Epidermal melanocyte (primary cell): Measurements from ENCODE around the gene NLRP5.

Experiments used
- DNase-seq: peaks from one replicate; pipeline ENCODE4 v3.0.0; 2011; ENCODE audit warnings: low spot score; ENCODE audit not compliant: insufficient read length

Gene NLRP5

GRCh38 chr19:56071151-56071550 lies 84.6 kb downstream of the NLRP5 start:
- DNase-seq: no peak

DNA sequence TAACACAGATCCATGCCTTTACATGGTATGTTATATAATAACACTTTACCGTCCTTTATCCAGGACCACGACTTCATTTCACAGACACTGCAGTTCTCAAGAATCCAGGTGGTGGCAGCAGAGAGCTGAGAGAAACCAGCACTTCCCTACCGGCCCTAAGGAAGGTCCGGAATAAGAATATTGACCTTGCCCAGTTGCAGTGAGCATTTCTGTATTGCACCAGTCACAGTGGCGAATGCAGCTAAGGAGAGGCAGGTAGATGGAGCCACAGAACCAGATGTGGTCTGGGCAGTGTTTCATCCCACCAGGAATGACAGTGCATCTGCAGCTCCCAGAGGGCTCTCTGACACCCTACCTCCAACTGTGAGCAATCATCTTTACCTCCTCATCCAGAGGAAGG lies 89.9 kb downstream of the NLRP5 start:
- peak; percentile 80 for DNase-seq

- DNase-seq: no peak
Observed at GRCh38 chr19:56079609-56080008, 93.0 kb downstream of the NLRP5 start.

DNA sequence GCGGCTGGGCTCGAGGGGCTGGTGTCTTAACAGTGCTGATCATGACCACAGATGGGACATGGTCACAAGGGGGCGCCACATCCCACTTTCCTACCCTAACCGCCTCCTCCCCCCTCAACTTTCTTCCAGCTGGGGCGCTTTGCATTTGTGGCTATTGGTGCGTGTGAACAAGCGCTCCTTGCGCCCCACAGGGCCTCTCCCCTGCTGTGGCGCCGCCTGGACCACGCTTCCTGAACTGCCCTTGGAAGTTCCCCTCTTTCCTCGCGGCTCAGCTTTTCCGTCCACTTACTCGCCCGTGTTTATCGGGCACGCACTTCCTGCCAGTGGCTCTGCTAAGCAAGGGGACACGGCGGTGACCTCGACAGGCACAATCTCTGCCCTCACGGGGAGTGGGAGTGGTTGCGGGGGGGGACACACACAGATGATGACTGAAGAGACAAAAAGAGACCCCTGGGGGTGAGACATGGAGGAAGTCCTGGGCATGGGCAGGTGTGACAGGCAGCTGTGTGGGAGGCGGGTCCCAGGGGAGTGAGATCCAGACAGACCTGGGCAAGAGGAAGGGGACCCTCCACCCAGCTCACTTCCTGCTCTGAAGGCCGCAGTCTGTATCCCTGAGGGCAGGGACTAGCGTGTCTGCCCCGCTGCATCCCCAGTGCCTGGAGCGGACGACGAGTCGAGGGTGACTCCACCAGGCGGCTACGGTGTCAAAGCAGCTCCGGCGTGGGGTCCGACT lies 94.3 kb downstream of the NLRP5 start:
- peak; percentile 94 for DNase-seq

DNA sequence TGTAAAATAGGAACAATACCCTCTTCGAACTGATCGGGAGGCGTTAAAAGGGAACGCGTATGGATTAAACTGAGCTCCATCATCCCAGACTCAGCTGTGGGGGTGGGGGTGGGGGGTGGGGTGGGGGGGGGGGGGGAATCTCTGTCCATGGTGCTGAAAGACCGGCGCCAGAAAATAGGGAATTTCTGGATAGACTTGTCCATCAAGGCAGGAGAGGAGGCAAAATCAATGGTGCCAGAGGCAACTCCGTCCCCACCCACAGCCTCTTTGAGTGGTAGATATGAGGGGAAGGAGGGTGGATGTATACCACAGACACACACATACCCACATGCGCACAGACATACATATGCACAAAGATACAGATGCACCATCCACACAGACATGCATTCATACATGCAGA lies 97.1 kb downstream of the NLRP5 start:
- DNase-seq: no peak

GRCh38 chr19:56084835-56085536 lies 98.4 kb downstream of the NLRP5 start:
- DNase-seq: no peak

- no peak for DNase-seq
Observed at GRCh38 chr19:56085571-56086275, 99.1 kb downstream of the NLRP5 start.

DNA sequence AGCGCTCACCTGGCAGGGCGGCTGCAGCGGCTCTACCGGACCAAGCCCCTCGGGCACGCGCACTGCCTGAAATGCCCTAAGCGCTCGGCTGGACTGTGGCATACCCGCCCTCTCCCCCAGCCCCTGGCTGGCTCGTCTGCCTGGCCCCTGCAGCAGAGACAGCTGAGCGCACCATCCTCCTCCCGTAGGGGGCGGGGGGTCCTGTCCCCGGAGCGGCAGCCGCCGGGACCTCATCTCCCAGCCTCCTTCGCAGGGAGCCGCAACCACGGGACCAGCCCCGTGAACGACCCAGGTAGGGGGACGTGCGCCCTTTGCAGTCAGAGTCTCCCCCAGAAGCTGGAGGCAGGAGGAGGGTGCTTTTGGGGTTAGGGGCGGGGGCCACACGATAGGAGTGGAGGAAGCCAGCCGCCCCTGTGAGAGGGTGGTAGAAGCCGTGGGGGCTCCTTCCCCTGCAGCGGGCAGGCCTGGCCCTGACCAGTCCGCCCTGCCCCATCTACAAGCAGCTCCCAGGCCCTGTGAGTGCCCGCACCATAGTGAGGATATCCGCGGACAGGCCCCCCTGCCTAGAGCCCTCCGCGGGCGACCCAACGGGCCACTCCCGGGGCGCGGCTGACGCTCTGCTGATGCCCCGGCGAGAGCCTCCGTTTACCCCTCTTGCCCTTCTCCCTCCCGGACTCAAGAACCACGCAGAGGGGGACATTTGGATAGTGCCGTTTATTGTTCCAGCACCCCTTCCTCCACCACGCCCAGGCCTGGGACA lies 100.3 kb downstream of the NLRP5 start:
- DNase-seq: no peak

DNA sequence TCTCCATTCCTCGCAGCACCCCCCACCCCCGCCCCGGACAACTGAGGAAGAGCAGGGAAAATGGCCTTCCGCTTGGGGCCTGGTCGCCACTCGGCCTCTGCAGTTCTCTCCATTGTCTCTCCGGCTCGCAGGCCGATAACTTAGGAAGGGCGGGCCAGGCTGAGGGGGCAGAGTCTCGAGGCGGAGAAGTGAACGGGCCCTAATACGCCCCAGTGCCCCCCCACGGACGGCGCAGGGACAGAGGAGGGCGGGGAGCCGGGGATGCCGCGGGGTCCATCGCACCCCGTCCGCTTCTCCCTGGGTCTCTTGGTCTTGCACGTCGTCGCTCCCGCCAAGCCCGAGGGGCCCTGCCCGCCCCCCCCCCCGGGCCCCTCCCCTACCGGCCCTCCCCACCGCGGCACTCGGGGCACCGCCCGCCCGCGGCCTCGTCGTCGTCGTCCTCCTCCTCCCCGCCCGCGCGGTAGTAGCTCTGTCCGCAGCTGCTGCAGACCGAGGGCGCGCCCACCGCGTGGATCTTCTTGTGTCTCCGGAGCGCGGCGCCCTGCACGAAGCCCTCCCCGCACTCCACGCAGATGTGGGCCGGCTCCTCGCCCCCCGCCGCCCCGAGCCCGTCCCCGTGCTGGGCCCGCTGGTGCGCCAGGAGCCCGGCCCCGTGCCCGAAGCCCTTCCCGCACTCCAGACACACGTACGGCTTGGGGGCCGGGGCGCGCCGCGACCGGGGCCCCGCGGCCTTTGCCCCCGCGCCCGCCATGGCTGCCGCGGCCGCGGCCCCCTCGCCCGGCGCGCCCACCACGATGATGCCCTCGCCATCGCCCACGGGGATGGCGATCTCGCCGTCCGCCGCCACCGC lies 101.3 kb downstream of the NLRP5 start:
- no peak for DNase-seq

DNA sequence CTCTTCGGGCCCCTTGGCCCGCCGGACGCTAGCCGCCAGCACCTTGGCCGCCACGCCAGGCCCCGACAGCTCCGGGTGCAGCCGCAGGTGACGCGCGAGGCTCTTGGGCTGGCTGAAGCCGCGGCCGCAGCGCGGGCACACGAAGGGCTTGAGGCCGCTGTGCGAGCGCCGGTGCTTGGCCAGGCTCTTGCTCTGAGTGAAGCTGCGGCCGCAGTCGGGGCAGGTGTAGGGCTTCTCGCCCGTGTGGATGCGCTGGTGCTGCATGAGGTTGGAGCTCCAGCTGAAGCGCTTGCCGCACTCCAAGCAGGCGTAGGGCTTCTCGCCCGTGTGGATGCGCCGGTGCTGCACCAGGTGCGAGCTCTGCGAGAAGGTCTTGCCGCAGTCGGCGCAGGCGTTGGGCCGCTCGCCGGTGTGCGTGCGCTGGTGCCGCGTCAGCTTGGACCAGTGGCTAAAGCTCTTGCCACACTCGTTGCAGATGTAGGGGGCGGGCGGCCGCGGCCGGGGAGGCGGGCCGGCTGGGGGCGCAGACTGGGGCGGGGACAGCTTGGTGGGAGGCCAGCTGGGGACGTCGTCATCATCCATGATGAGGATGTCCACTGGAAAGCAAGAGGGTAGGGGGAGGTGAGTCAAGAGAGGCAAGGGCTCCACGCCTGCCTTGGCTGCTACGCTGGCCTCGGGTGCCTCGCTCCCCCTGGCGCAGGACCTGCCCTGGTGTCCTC lies 102.1 kb downstream of the NLRP5 start:
- DNase-seq: no peak

GRCh38 chr19:56089344-56089743 lies 102.8 kb downstream of the NLRP5 start:
- DNase-seq: no peak

GRCh38 chr19:56091066-56091490 lies 104.5 kb downstream of the NLRP5 start:
- no peak for DNase-seq

- DNase-seq: no peak
Observed at GRCh38 chr19:56091751-56092546, 105.4 kb downstream of the NLRP5 start.

DNA sequence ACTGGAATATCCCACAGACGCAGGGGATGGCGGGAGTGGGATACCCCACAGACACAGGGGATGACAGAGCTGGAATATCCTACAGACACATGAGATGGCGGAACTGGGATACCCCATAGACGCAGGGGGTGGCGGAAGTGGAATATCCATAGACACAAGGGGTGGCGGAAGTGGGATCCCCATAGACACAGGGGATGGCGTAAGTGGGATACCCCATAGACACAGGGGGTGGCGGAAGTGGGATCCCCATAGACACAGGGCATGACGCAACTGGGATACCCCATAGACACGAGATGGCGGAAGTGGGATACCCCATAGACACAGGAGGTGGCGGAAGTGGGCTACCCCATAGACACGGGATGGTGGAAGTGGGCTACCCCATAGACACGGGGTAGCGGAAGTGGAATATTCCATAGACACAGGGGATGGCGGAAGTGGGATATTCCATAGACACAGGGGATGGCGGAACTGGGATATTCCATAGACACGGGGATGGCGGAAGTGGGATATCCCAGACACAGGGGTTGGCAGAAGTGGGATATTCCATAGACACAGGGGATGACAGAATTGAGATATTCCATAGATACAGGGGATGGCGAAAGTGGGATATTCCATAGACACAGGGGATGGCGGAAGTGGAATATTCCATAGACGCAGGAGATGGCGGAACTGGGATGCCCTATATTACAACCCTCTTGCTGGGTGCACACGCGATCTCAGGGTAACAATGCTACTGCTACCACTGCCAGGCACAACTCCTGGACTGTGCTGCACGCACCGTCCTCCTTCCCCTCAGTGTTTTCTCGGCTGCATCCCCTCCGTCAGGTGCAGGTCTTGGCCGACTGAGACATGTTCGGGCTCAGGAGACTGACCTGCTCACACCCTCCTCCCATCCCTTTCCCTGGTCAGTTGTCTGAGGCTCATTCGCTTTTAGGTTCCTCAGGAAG lies 106.4 kb downstream of the NLRP5 start:
- DNase-seq: no peak

- DNase-seq: no peak
Observed at GRCh38 chr19:56094449-56094848, 107.9 kb downstream of the NLRP5 start.

GRCh38 chr19:56096665-56097064 lies 110.1 kb downstream of the NLRP5 start:
- DNase-seq: no peak

GRCh38 chr19:56097306-56097705 lies 110.7 kb downstream of the NLRP5 start:
- DNase-seq: no peak

DNA sequence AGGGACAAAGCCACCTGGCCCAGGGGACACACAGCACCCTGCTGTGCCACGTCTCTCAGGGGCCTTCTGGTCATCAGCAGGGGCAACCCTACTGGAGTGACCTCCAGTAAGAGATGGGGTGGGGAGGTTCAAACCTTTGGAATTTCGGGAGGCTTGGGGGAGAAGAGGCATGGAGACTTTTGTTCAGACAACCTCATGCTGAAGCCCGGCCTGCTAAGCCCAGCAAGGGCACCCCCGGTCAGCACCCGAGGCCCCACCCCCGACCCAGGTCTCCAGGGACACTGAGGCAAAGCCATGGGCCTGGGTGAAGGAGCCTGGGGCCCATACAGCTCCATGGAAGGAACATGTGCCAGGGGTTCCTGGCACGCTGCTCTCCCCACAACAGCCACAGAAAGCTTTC lies 111.2 kb downstream of the NLRP5 start:
- DNase-seq: no peak
